GM23248 (cell line): ENCODE measurements around the gene RBM23. TPM values are rescaled to one million over a fixed set of nuclear protein-coding genes. Genes with fewer than 3 reads are reported as not detected.

ENCODE experiments used
- DNase-seq: peaks from one replicate; pipeline ENCODE4 v3.0.0-alpha.2; 2015
- H2AFZ ChIP-seq: fragments of 200-600 bp; sonication (generic); 2 replicates; pipeline ENCODE4 v1.6.1; 2016; ENCODE audit warnings: antibody characterized with exemption
- H3F3A ChIP-seq: fragments of 200-600 bp; sonication (generic); 2 replicates; pipeline ENCODE4 v1.6.1; 2016; ENCODE audit warnings: mild to moderate bottlenecking, antibody characterized with exemption, mixed run types; ENCODE audit not compliant: insufficient read depth
- H3K27ac ChIP-seq: fragments of 200-600 bp; sonication (generic); 2 replicates; pipeline ENCODE4 v1.5.1; 2016; ENCODE audit warnings: mild to moderate bottlenecking
- H3K27me3 ChIP-seq: fragments of 200-600 bp; sonication (generic); replicated peaks from 2 replicates; pipeline ENCODE4 v1.6.1; 2016; ENCODE audit warnings: mild to moderate bottlenecking; ENCODE audit not compliant: insufficient read depth
- H3K36me3 ChIP-seq: fragments of 200-600 bp; sonication (generic); 2 replicates; pipeline ENCODE4 v1.6.1; 2016; ENCODE audit warnings: low read depth, mild to moderate bottlenecking
- H3K4me1 ChIP-seq: fragments of 200-600 bp; sonication (generic); 2 replicates; pipeline ENCODE4 v1.6.1; 2016; ENCODE audit warnings: mild to moderate bottlenecking; ENCODE audit not compliant: insufficient read depth
- H3K4me2 ChIP-seq: fragments of 200-600 bp; sonication (generic); one replicate; pipeline ENCODE4 v1.6.1; 2016; ENCODE audit warnings: mild to moderate bottlenecking; ENCODE audit not compliant: unreplicated experiment
- H3K4me3 ChIP-seq: fragments of 200-600 bp; sonication (generic); 2 replicates; pipeline ENCODE4 v1.5.1; 2016; ENCODE audit warnings: mild to moderate bottlenecking
- H3K79me2 ChIP-seq: fragments of 200-600 bp; sonication (generic); 2 replicates; pipeline ENCODE4 v1.6.1; 2016; ENCODE audit warnings: mild to moderate bottlenecking; ENCODE audit not compliant: insufficient read depth
- H3K9ac ChIP-seq: fragments of 200-600 bp; sonication (generic); 2 replicates; pipeline ENCODE4 v1.6.1; 2016; ENCODE audit warnings: mild to moderate bottlenecking
- H3K9me2 ChIP-seq: fragments of 200-600 bp; sonication (generic); 2 replicates; pipeline ENCODE4 v1.6.1; 2016; ENCODE audit warnings: mixed run types, mild to moderate bottlenecking, moderate library complexity; ENCODE audit not compliant: insufficient read depth
- H3K9me3 ChIP-seq: fragments of 200-600 bp; sonication (generic); one replicate; pipeline ENCODE4 v1.6.1; 2017; ENCODE audit warnings: low read depth
- H4K20me1 ChIP-seq: fragments of 200-600 bp; sonication (generic); 2 replicates; pipeline ENCODE4 v1.6.0; 2016; ENCODE audit not compliant: insufficient read depth
- EZH2 ChIP-seq: fragments of 200-600 bp; sonication (generic); IDR thresholded peaks from 2 replicates; pipeline ENCODE4 v1.6.1; 2018; ENCODE audit warnings: antibody characterized with exemption, mild to moderate bottlenecking; ENCODE audit not compliant: insufficient read depth, poor library complexity, severe bottlenecking
- EZH2phosphoT487 ChIP-seq: fragments of 200-600 bp; sonication (generic); IDR thresholded peaks from 2 replicates; pipeline ENCODE4 v1.6.1; 2018; ENCODE audit warnings: antibody characterized with exemption, moderate library complexity, mild to moderate bottlenecking, low read depth; ENCODE audit not compliant: insufficient read depth
- WGBS, 2 experiments: methylation state at CpG; one replicate each; pipeline ENCODE4 v1.1.6; 2015 to 2017; ENCODE audit warnings: low lambda C conversion rate in 2 of 2, low coverage in 1 of 2; ENCODE audit errors: missing lambda C conversion rate in 2 of 2; 5-methylcytosine and 5-hydroxymethylcytosine counted together
- in situ Hi-C: fragments of 300-500 bp; cut with MboI; formaldehyde crosslinking; loops from 2 replicates; pipeline ENCODE4 v1.15.0; 2020
- polyA plus RNA-seq: library from polyadenylated mRNA; unstranded; fragments of >200 nt; fragmentation: Nextera tagmentation; extraction: Ambion mirVana; gene quantifications from 2 replicates; pipeline ENCODE4 v1.2.1, GENCODE V29; 2016
- total RNA-seq: library from RNA; depleted of rRNA; stranded (reverse); fragments of >200 nt; shearing (Covaris generic); gene quantifications from 2 replicates; pipeline ENCODE4 v1.2.3, GENCODE V29; 2014

Gene RBM23
- total and polyA plus RNA-seq, 2 experiments from 2014 or later = 33.8 to 57.2 TPM

GRCh38 chr14:22939684-22940083, 20.7 kb upstream of the RBM23 start:
- Histone ChIP-seq H3K9me2 (no peaks in the 10 kb centered on the region), H3K4me3 (no peak overlapping the region), H4K20me1 (no peaks in the 10 kb centered on the region), H3K79me2 (no peaks in the 10 kb centered on the region), H3K27ac (peak overlapping the region; percentile 48), H3K27me3 (no peaks in the 10 kb centered on the region), H3K4me2 (no peak overlapping the region), H3K4me1 (0 out of 2 replicates have a peak, but pooled peaks cover 6% of the 10 kb centered on the region), H3K9ac (peak overlapping the region; percentile 43), H2AFZ (peak overlapping the region; percentile 46; the same call in 1 of the 2 replicates), H3K36me3 (no peaks in the 10 kb centered on the region), H3K9me3 (no peaks in the 10 kb centered on the region), H3F3A (peaks cover 6% of the 10 kb centered on the region; the same call in 1 of the 2 replicates)
- peak; percentile 85 for DNase-seq
- 52 to 53% methylated on average over 4 of the region's 4 CpGs for WGBS, 2 experiments
- no peak for TF ChIP-seq EZH2
- TF ChIP-seq EZH2phosphoT487 = no peak
- in situ Hi-C loops = no loop called here

GRCh38 chr14:22935156-22935555, 16.2 kb upstream of the RBM23 start:
- Histone ChIP-seq H3K36me3 (no peaks in the 10 kb centered on the region), H2AFZ (no peak overlapping the region), H3K4me2 (no peak overlapping the region), H3K4me1 (0 out of 2 replicates have a peak, but pooled peaks cover 3% of the 10 kb centered on the region), H3K9ac (no peak overlapping the region), H3K27me3 (no peaks in the 10 kb centered on the region), H3K9me3 (no peaks in the 10 kb centered on the region), H3K27ac (no peak overlapping the region), H3K4me3 (no peak overlapping the region), H3K79me2 (no peaks in the 10 kb centered on the region), H3K9me2 (no peaks in the 10 kb centered on the region), H3F3A (peaks cover 12% of the 10 kb centered on the region), H4K20me1 (no peaks in the 10 kb centered on the region)
- 94 to 98% methylated on average over 1 of the region's 1 CpG for WGBS, 2 experiments
- no peak for TF ChIP-seq EZH2
- no peak for DNase-seq
- in situ Hi-C loops = no loop called here

GRCh38 chr14:22932146-22932545, 13.2 kb upstream of the RBM23 start:
- Histone ChIP-seq H3F3A (peaks cover 14% of the 10 kb centered on the region), H3K4me2 (no peak overlapping the region), H3K9me3 (no peaks in the 10 kb centered on the region), H3K79me2 (peaks cover 20% of the 10 kb centered on the region), H3K9me2 (no peaks in the 10 kb centered on the region), H3K4me3 (no peak overlapping the region), H3K36me3 (no peaks in the 10 kb centered on the region), H3K27ac (no peak overlapping the region), H4K20me1 (no peaks in the 10 kb centered on the region), H3K4me1 (peaks cover 11% of the 10 kb centered on the region), H2AFZ (no peak overlapping the region), H3K27me3 (no peaks in the 10 kb centered on the region), H3K9ac (no peak overlapping the region)
- in situ Hi-C loops = no loop called here
- TF ChIP-seq EZH2phosphoT487 (no peak), EZH2 (no peak)
- 98 to 99% methylated on average over 3 of the region's 3 CpGs for WGBS, 2 experiments
- DNase-seq = no peak

GRCh38 chr14:22929961-22930364, 11.0 kb upstream of the RBM23 start:
- no peaks in the 10 kb centered on the region for H3K9me2 ChIP-seq
- no peaks in the 10 kb centered on the region for H4K20me1 ChIP-seq
- H3K9ac ChIP-seq = peak overlapping the region; percentile 71
- H3K27me3 ChIP-seq = no peaks in the 10 kb centered on the region
- no peaks in the 10 kb centered on the region for H3K9me3 ChIP-seq
- H3K27ac ChIP-seq = peak overlapping the region; percentile 88
- TF ChIP-seq EZH2 = no peak
- TF ChIP-seq EZH2phosphoT487 = no peak
- H2AFZ ChIP-seq = peak overlapping the region; percentile 94
- peak overlapping the region; percentile 78 for H3K4me3 ChIP-seq
- peaks cover 7% of the 10 kb centered on the region; the same call in 1 of the 2 replicates for H3K36me3 ChIP-seq
- H3F3A ChIP-seq = peaks cover 14% of the 10 kb centered on the region
- H3K4me2 ChIP-seq = peak overlapping the region; percentile 93
- in situ Hi-C loops = no loop called here
- peaks cover 35% of the 10 kb centered on the region for H3K79me2 ChIP-seq
- 0% methylated on average over 2 of the region's 2 CpGs for WGBS, 2 experiments
- DNase-seq = no peak
- peaks cover 21% of the 10 kb centered on the region for H3K4me1 ChIP-seq
